ENCODE data around the gene IQUB.

Gene IQUB

DNA sequence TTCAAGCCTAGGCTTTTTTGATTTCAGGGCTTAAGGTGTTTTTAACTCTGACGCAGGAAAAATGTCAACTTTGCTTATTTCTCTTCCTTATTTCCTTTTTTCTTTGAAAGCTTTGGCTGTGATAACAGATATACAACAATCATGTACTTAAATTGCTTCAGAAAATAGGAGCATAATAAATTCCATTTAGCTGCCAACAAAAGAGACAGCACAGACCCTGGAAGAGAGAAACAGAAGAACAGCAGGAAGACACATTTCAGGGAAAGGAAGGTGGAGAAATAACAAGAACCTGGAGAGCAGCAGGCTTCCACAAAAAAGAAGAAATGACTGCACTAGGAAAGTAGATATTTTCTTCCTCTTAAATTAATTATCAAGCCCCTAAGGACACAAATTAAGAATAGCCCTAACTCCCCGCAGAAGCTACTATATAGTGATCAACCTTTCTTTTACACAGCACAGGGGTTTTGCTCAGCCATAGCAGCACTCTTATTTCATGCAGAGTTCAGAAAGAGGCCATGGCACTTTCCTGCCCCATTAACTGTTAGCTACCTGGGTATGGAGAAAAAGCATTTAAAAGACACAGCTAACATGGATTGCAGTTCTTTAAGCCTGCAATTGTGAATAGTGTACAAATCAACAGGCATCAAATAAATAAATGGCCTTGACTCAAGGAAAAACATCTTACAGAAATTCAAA is 61.5 kb downstream of the IQUB start:
- Histone ChIP-seq H3K27me3 (ENCODE audit: insufficient read depth, low read length, poor library complexity, severe bottlenecking) (no peaks in the 10 kb centered on the region), H3K79me2 (ENCODE audit: insufficient read depth, low read length) (no peaks in the 10 kb centered on the region), H3K9me2 (replicated peaks; ENCODE audit: low read depth, low read length) (no peaks in the 10 kb centered on the region), H3K4me3 (ENCODE audit: low read length, poor library complexity, severe bottlenecking) (no peak overlapping the region), H4K20me1 (ENCODE audit: insufficient read depth, low read length, poor library complexity, severe bottlenecking) (no peaks in the 10 kb centered on the region), H3K4me1 (ENCODE audit: insufficient read depth, low read length, poor library complexity, severe bottlenecking) (no peaks in the 10 kb centered on the region), H2AFZ (ENCODE audit: low read length) (no peak overlapping the region), H3F3A (ENCODE audit: low read depth) (no peaks in the 10 kb centered on the region), H3K9me3 (ENCODE audit: insufficient read depth, low read depth, low read length) (no peaks in the 10 kb centered on the region), H3K4me2 (ENCODE audit: low read depth, low read length, poor library complexity, severe bottlenecking) (no peak overlapping the region), H3K9ac (ENCODE audit: low read depth, low read length, poor library complexity, severe bottlenecking) (no peak overlapping the region), H3K36me3 (ENCODE audit: insufficient read depth, low read length) (no peaks in the 10 kb centered on the region)
- TF ChIP-seq, protein P1, sequence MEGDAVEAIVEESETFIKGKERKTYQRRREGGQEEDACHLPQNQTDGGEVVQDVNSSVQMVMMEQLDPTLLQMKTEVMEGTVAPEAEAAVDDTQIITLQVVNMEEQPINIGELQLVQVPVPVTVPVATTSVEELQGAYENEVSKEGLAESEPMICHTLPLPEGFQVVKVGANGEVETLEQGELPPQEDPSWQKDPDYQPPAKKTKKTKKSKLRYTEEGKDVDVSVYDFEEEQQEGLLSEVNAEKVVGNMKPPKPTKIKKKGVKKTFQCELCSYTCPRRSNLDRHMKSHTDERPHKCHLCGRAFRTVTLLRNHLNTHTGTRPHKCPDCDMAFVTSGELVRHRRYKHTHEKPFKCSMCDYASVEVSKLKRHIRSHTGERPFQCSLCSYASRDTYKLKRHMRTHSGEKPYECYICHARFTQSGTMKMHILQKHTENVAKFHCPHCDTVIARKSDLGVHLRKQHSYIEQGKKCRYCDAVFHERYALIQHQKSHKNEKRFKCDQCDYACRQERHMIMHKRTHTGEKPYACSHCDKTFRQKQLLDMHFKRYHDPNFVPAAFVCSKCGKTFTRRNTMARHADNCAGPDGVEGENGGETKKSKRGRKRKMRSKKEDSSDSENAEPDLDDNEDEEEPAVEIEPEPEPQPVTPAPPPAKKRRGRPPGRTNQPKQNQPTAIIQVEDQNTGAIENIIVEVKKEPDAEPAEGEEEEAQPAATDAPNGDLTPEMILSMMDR (conservative IDR thresholded peaks at IDR 0.05; ENCODE audit: low read length), result no peak
- TF ChIP-seq EZH2phosphoT487 (IDR thresholded peaks at IDR 0.05; ENCODE audit: borderline replicate concordance), result no peak

DNA sequence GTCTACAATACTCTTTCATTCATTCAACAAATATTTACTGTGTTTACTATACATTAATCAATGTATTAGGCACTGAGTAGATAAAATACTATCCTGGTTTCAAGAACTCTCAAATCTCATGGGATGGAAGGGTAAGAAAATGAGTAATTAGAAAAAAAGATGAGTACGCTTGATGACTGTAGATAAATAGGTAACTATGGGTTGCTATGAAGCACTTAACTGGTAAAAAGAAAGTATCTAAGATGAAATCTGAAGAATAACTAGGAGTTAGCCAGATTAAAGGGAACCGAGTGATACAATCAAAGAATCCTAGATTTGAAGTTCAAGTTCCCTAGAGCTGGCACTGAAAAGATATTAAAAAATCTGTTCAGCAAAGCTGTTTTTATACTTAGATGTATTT is 62.1 kb downstream of the IQUB start:
- TF ChIP-seq, protein P1 (conservative IDR thresholded peaks at IDR 0.05; ENCODE audit: low read length), result no peak
- no peak for TF ChIP-seq EZH2phosphoT487 (IDR thresholded peaks at IDR 0.05; ENCODE audit: borderline replicate concordance)
- no peaks in the 10 kb centered on the region for H3F3A ChIP-seq (ENCODE audit: low read depth)
- no peaks in the 10 kb centered on the region for H3K9me3 ChIP-seq (ENCODE audit: insufficient read depth, low read depth, low read length)
- H3K27me3 ChIP-seq (ENCODE audit: insufficient read depth, low read length, poor library complexity, severe bottlenecking), result no peaks in the 10 kb centered on the region
- H3K4me3 ChIP-seq (ENCODE audit: low read length, poor library complexity, severe bottlenecking), result no peak overlapping the region
- H3K36me3 ChIP-seq (ENCODE audit: insufficient read depth, low read length), result no peaks in the 10 kb centered on the region
- H3K4me1 ChIP-seq (ENCODE audit: insufficient read depth, low read length, poor library complexity, severe bottlenecking), result no peaks in the 10 kb centered on the region
- H3K79me2 ChIP-seq (ENCODE audit: insufficient read depth, low read length), result no peaks in the 10 kb centered on the region
- no peaks in the 10 kb centered on the region for H4K20me1 ChIP-seq (ENCODE audit: insufficient read depth, low read length, poor library complexity, severe bottlenecking)
- no peak overlapping the region for H3K4me2 ChIP-seq (ENCODE audit: low read depth, low read length, poor library complexity, severe bottlenecking)
- H3K9ac ChIP-seq (ENCODE audit: low read depth, low read length, poor library complexity, severe bottlenecking), result no peak overlapping the region
- no peak overlapping the region for H2AFZ ChIP-seq (ENCODE audit: low read length)
- H3K9me2 ChIP-seq (replicated peaks; ENCODE audit: low read depth, low read length), result no peaks in the 10 kb centered on the region

DNA sequence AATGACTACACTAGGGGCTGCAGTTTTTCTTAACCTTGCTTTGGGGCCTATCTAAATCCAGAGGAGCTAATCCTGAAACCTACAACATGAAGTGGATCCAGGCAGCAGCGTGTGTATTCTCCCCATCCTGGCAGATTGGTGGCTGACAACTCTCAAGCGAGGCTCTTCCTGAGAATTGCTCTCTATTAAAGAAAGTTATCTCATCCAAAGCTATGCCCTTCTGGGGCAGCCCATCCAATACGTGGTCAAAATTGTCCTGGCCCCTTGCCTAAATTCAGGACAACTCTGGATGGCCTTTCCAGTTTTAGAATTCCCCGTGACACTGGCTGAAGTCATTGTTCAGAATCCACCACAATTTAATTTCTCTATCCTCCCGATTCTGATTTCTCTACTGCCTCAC is 66.1 kb downstream of the IQUB start:
- H3K9ac ChIP-seq (ENCODE audit: low read depth, low read length, poor library complexity, severe bottlenecking), result no peak overlapping the region
- H2AFZ ChIP-seq (ENCODE audit: low read length), result no peak overlapping the region
- H3K9me2 ChIP-seq (replicated peaks; ENCODE audit: low read depth, low read length), result no peaks in the 10 kb centered on the region
- no peaks in the 10 kb centered on the region for H3K9me3 ChIP-seq (ENCODE audit: insufficient read depth, low read depth, low read length)
- no peaks in the 10 kb centered on the region for H3K4me1 ChIP-seq (ENCODE audit: insufficient read depth, low read length, poor library complexity, severe bottlenecking)
- no peak overlapping the region for H3K4me3 ChIP-seq (ENCODE audit: low read length, poor library complexity, severe bottlenecking)
- no peaks in the 10 kb centered on the region for H3F3A ChIP-seq (ENCODE audit: low read depth)
- TF ChIP-seq, protein P1 (conservative IDR thresholded peaks at IDR 0.05; ENCODE audit: low read length), result no peak
- TF ChIP-seq EZH2phosphoT487 (IDR thresholded peaks at IDR 0.05; ENCODE audit: borderline replicate concordance), result no peak
- no peaks in the 10 kb centered on the region for H3K36me3 ChIP-seq (ENCODE audit: insufficient read depth, low read length)
- H3K27me3 ChIP-seq (ENCODE audit: insufficient read depth, low read length, poor library complexity, severe bottlenecking), result no peaks in the 10 kb centered on the region
- H4K20me1 ChIP-seq (ENCODE audit: insufficient read depth, low read length, poor library complexity, severe bottlenecking), result no peaks in the 10 kb centered on the region
- H3K79me2 ChIP-seq (ENCODE audit: insufficient read depth, low read length), result no peaks in the 10 kb centered on the region
- H3K4me2 ChIP-seq (ENCODE audit: low read depth, low read length, poor library complexity, severe bottlenecking), result no peak overlapping the region
